Left lung (tissue), 14 donors: Measurements from ENCODE around the gene KATNAL1. TPM values are rescaled to one million over a fixed set of nuclear protein-coding genes. Genes with fewer than 3 reads are reported as not detected.

Source experiments
- ATAC-seq: fragments of 200-7000 bp; cut with Tn5 transposase; one replicate; pipeline ENCODE4 v1.9.1; 2020; ENCODE audit warnings: moderate library complexity
- DNase-seq, 4 donors: peaks; one replicate each; pipeline ENCODE4 v3.0.0-alpha.2; 2013 to 2020
- H3K27ac ChIP-seq, 2 donors: fragments of 200-600 bp; sonication (generic) in 1 of 2; one replicate each; pipeline versions ENCODE4 v1.5.0 to v1.8.0; 2020 to 2021
- H3K27me3 ChIP-seq, 2 donors: fragments of 200-600 bp; sonication (generic) in 1 of 2; one replicate each; pipeline versions ENCODE4 v1.5.0 to v1.8.0; 2020 to 2021
- H3K36me3 ChIP-seq, 2 donors: fragments of 200-600 bp; sonication (generic) in 1 of 2; one replicate each; pipeline versions ENCODE4 v1.5.0 to v1.8.0; 2020 to 2021
- H3K4me1 ChIP-seq, 2 donors: fragments of 200-600 bp; one replicate each; pipeline ENCODE4 v1.8.0; 2021
- H3K4me3 ChIP-seq, 2 donors: fragments of 200-600 bp; sonication (generic) in 1 of 2; one replicate each; pipeline versions ENCODE4 v1.5.0 to v1.8.0; 2020 to 2021; ENCODE audit warnings: mild to moderate bottlenecking in 1 of 2
- H3K9me3 ChIP-seq, 2 donors: fragments of 200-600 bp; sonication (generic) in 1 of 2; one replicate each; pipeline versions ENCODE4 v1.5.0 to v1.8.0; 2020 to 2021
- CTCF ChIP-seq, 2 donors: fragments of 200-600 bp; sonication (generic) in 1 of 2; IDR thresholded peaks; one replicate each; pipeline versions ENCODE4 v1.5.0 to v1.8.0; 2021; ENCODE audit warnings: antibody characterized with exemption in 2 of 2
- intact Hi-C, 2 donors: fragments of 100-400 bp; cut with DNase I; formaldehyde crosslinking; loops; one replicate each; pipeline versions ENCODE4 v1.11.2 to v1.14.2; 2022
- long read RNA-seq, 12 donors: library from polyadenylated mRNA in 2 of 12; unstranded in 2 of 12; transcript quantifications; one replicate each; pipeline ENCODE4 v2.0.0 and lab custom pipeline, GENCODE V29; 2019 to 2026
- polyA plus RNA-seq, 6 donors: library from polyadenylated mRNA; unstranded; fragments of 120-200 nt; gene quantifications; one replicate each; pipeline ENCODE4 v1.2.1, GENCODE V29; 2013; ENCODE audit not compliant: insufficient read length in 6 of 6
- total RNA-seq, 2 donors: library from RNA; stranded (reverse); fragmentation: NEBNext Ultra II Directional; extraction: Animal tissue kit (Norgen Biotek cat#: 25700); gene quantifications; one replicate each; pipeline ENCODE4 v1.2.1, GENCODE V29; 2021
- donor health status: DM: no; HTN: yes; CAD: no.
- donor health status: DM: no; HTN: no; CAD: no.

KATNAL1 gene
- total RNA-seq (10 to 100 TPM; 20.8 to 24.9 TPM), polyA plus RNA-seq (10 to 100 TPM; 13.9 to 17.1 (median 15.5) TPM)
- long read RNA-seq, donor 1, full-length matches to known transcripts, result 5 of 5 reads
- long read RNA-seq, donor 1, partial matches to known transcripts, result 0 of 5 reads
- long read RNA-seq, donor 1, other reads (novel, unspliced or antisense), result 0 of 5 reads
- long read RNA-seq, donor 2, partial matches to known transcripts, result 0 of 1 reads
- long read RNA-seq, donor 2, other reads (novel, unspliced or antisense), result 0 of 1 reads
- long read RNA-seq, donor 3, result 0 reads
- long read RNA-seq, donor 4, full-length matches to known transcripts, result 5 of 11 reads
- long read RNA-seq, donor 4, partial matches to known transcripts, result 5 of 11 reads
- long read RNA-seq, donor 4, other reads (novel, unspliced or antisense), result 1 of 11 reads
- long read RNA-seq, donor 5, full-length matches to known transcripts, result 2 of 2 reads
- long read RNA-seq, donor 5, partial matches to known transcripts, result 0 of 2 reads
- long read RNA-seq, donor 5, other reads (novel, unspliced or antisense), result 0 of 2 reads
- long read RNA-seq, donor 6, partial matches to known transcripts, result 0 of 1 reads
- long read RNA-seq, donor 6, other reads (novel, unspliced or antisense), result 0 of 1 reads
- long read RNA-seq, donor 7, full-length matches to known transcripts, result 1 of 1 reads
- long read RNA-seq, donor 7, partial matches to known transcripts, result 0 of 1 reads
- long read RNA-seq, donor 7, other reads (novel, unspliced or antisense), result 0 of 1 reads
- long read RNA-seq, donor 8, result 0 reads
- long read RNA-seq, donor 9, result 0 reads
- long read RNA-seq, donor 10, full-length matches to known transcripts, result 2 of 4 reads
- long read RNA-seq, donor 10, partial matches to known transcripts, result 0 of 4 reads
- long read RNA-seq, donor 10, other reads (novel, unspliced or antisense), result 2 of 4 reads
- long read RNA-seq, donor 11, full-length matches to known transcripts, result 2 of 2 reads
- long read RNA-seq, donor 11, partial matches to known transcripts, result 0 of 2 reads
- long read RNA-seq, donor 11, other reads (novel, unspliced or antisense), result 0 of 2 reads
- long read RNA-seq, donor 12, result 0 reads

- Histone ChIP-seq H3K27me3 (no peaks in the 10 kb centered on the region), H3K27ac (peak within 1 kb of the TSS; percentile 86 to 87), H3K36me3 (no peaks in the 10 kb centered on the region), H3K9me3 (no peaks in the 10 kb centered on the region), H3K4me1 (peaks cover 0 to 32% of the 10 kb centered on the region in 2 donors), H3K4me3 (peak within 1 kb of the TSS; percentile 93 to 98)
- DNase-seq (peak; percentile 69 to 91 (median 82)), ATAC-seq (peak; percentile 84)
- intact Hi-C loops, result no loop called here
- TF ChIP-seq CTCF (IDR thresholded peaks at IDR 0.05), result no peak
Measured at GRCh38 chr13:30307194-30307970, at the start of gene KATNAL1. Gene KATNAL1, minus strand, starts transcription at chr13:30307551. Its CDS starts 23,774 bp downstream, at chr13:30283777.

DNA sequence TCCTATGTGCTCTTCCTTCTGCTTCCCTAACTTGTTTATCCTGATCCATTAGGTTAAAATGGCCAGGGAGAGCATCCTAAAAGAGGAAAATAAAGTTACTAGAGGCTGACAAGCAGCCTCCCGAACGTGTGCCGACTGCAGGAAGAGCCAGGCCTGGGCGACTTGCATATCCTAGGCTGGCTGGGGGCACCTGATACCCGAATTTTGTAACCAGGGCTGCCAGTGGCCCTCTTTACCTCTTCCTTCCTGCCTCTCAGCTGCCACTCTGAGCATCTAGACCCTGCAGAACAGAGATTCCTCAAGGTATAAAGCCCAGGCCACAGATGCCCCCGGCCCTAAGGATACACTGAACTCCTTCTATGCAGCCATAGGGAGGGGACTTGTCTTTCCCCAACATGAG, 48.5 kb upstream of the KATNAL1 start:
- TF ChIP-seq CTCF (IDR thresholded peaks at IDR 0.05), result no peak
- H3K9me3 ChIP-seq, result no peaks in the 10 kb centered on the region
- DNase-seq (no peak), ATAC-seq (no peak)
- intact Hi-C loops, result no loop called here
- H3K4me1 ChIP-seq, result peaks cover 0 to 9% of the 10 kb centered on the region in 2 donors
- H3K4me3 ChIP-seq, result no peak overlapping the region
- H3K36me3 ChIP-seq, result no peaks in the 10 kb centered on the region
- no peak overlapping the region for H3K27ac ChIP-seq
- H3K27me3 ChIP-seq, result no peaks in the 10 kb centered on the region

GRCh38 chr13:30355384-30355699, 48.0 kb upstream of the KATNAL1 start:
- peak in 2 of 4 donors; percentile 41 to 83 for DNase-seq
- no peaks in the 10 kb centered on the region for H3K36me3 ChIP-seq

More at GRCh38 chr13:30355384-30355699, 48.0 kb upstream of the KATNAL1 start:
- Histone ChIP-seq H3K9me3 (no peaks in the 10 kb centered on the region), H3K27ac (no peak overlapping the region), H3K4me3 (no peak overlapping the region), H3K27me3 (no peaks in the 10 kb centered on the region), H3K4me1 (peaks cover 0 to 9% of the 10 kb centered on the region in 2 donors)
- intact Hi-C loops, result no loop called here
- peak; percentile 79 for ATAC-seq
- TF ChIP-seq CTCF (IDR thresholded peaks at IDR 0.05), result peak; percentile 27 to 44
